Coronary artery (tissue), 2 donors: ENCODE measurements around the gene SLC16A6.

Experiments
- DNase-seq: peaks from one replicate; pipeline ENCODE4 v3.0.0-alpha.2; 2017; ENCODE audit warnings: low spot score
- H3K27ac ChIP-seq, 2 donors: fragments of 200-600 bp; sonication (generic); one replicate each; pipeline ENCODE4 v1.5.1; 2016 to 2019
- H3K4me3 ChIP-seq: fragments of 200-600 bp; sonication (generic); 2 replicates; pipeline ENCODE4 v1.5.1; 2016; ENCODE audit warnings: mild to moderate bottlenecking, moderate library complexity
- TF ChIP-seq, protein P1 (sequence below): fragments of 200-600 bp; sonication (generic); IDR thresholded peaks from one replicate; pipeline ENCODE4 v1.5.1; 2019; ENCODE audit warnings: antibody characterized with exemption

Gene SLC16A6

DNA sequence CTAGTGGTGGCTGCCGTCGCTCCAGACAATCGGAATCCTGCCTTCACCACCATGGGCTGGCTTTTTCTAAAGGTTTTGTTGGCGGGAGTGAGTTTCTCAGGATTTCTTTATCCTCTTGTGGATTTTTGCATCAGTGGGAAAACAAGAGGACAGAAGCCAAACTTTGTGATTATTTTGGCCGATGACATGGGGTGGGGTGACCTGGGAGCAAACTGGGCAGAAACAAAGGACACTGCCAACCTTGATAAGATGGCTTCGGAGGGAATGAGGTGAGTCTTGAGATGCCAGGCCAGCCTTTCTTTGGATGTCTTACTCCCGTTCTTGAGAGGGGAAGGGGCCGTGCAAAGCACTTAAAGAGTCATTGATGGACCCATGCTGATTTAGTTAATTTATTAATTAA is 16.5 kb upstream of the SLC16A6 start:
- DNase-seq: no peak
- TF ChIP-seq, protein P1, sequence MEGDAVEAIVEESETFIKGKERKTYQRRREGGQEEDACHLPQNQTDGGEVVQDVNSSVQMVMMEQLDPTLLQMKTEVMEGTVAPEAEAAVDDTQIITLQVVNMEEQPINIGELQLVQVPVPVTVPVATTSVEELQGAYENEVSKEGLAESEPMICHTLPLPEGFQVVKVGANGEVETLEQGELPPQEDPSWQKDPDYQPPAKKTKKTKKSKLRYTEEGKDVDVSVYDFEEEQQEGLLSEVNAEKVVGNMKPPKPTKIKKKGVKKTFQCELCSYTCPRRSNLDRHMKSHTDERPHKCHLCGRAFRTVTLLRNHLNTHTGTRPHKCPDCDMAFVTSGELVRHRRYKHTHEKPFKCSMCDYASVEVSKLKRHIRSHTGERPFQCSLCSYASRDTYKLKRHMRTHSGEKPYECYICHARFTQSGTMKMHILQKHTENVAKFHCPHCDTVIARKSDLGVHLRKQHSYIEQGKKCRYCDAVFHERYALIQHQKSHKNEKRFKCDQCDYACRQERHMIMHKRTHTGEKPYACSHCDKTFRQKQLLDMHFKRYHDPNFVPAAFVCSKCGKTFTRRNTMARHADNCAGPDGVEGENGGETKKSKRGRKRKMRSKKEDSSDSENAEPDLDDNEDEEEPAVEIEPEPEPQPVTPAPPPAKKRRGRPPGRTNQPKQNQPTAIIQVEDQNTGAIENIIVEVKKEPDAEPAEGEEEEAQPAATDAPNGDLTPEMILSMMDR: no peak
- no peak overlapping the region for H3K27ac ChIP-seq
- H3K4me3 ChIP-seq: no peak overlapping the region

GRCh38 chr17:68306819-68307218 is 15.9 kb upstream of the SLC16A6 start:
- H3K27ac ChIP-seq: no peak overlapping the region
- no peak for DNase-seq
- TF ChIP-seq, protein P1: no peak
- no peak overlapping the region for H3K4me3 ChIP-seq

DNA sequence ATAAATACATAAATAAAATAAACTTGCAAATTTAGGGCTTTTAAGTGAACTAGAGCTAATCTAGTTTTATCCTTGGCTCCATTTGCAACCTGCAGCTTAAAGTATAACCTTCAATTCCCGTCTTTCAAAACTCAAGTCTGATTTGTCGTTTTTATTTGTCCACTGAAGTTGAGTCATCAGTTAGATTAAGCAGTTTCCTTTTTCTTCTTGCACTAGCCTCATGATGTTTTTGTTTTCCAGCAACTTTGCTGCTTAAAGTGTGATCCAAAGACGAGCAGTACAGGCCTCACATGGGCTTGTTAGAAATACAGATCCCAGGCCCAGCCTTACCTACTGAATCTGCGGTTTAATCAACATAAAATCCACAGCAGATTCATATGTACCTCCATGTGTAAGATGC is 14.2 kb upstream of the SLC16A6 start:
- TF ChIP-seq, protein P1: no peak
- no peak for DNase-seq

GRCh38 chr17:68304706-68305105 is 13.8 kb upstream of the SLC16A6 start:
- DNase-seq: no peak
- TF ChIP-seq, protein P1: no peak
- no peak overlapping the region for H3K4me3 ChIP-seq
- no peak overlapping the region for H3K27ac ChIP-seq

More for the DNA sequence above, 14.2 kb upstream of the SLC16A6 start:
- no peak overlapping the region for H3K27ac ChIP-seq
- H3K4me3 ChIP-seq: no peak overlapping the region

GRCh38 chr17:68302666-68303065 is 11.7 kb upstream of the SLC16A6 start:
- TF ChIP-seq, protein P1: no peak
- H3K27ac ChIP-seq: no peak overlapping the region
- no peak for DNase-seq
- H3K4me3 ChIP-seq: no peak overlapping the region

- TF ChIP-seq, protein P1: no peak
- Histone ChIP-seq H3K27ac (no peak overlapping the region), H3K4me3 (no peak overlapping the region)
- DNase-seq: no peak
Measured at GRCh38 chr17:68302066-68302564, 11.2 kb upstream of the SLC16A6 start.

DNA sequence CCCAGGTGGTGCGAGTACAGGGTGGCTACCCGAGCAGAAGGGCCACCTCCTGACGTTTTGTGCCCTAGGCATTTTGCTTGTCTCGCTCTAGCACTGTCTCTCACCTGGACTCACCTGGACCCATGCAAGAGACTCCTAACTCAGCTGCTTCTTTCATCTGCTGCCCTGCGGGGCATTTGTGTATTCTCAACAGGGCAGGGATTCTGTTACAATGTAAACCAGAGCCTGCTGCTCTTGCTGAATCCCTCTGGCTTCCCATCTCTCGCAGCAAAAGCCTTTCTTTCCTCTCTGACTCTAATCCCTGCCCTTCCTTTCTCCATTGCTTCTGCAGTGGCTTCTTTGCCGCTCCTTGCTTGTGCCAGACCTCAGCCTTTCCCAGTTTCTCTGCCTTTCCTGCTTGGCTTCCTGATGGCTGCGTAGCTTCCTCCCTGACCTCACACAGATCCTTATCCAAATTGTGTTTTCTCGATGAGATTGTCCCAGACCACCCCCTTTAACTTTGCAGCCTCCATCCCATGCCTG is 10.6 kb upstream of the SLC16A6 start:
- no peak overlapping the region for H3K4me3 ChIP-seq
- TF ChIP-seq, protein P1: no peak

More for the DNA sequence above, 10.6 kb upstream of the SLC16A6 start:
- no peak overlapping the region for H3K27ac ChIP-seq
- DNase-seq: no peak
